GM18873 (cell line): ENCODE results near the gene LHFPL6.

Source experiments
- ATAC-seq: cut with Tn5 transposase; IDR thresholded peaks from one replicate; pipeline ENCODE4 v1.9.1; 2021; ENCODE audit warnings: mild to moderate bottlenecking, moderate library complexity, moderate number of reproducible peaks; ENCODE audit not compliant: unreplicated experiment, low FRiP score

Gene LHFPL6

GRCh38 chr13:39397896-39398265 is 205.1 kb downstream of the LHFPL6 start:
- no peak for ATAC-seq

GRCh38 chr13:39397226-39397895 is 205.6 kb downstream of the LHFPL6 start:
- no peak for ATAC-seq

- ATAC-seq, result no peak
Observed at GRCh38 chr13:39394796-39395678, 208.0 kb downstream of the LHFPL6 start.

- ATAC-seq, result no peak
Observed at GRCh38 chr13:39391761-39392160, 211.2 kb downstream of the LHFPL6 start.

GRCh38 chr13:39389013-39389412 is 214.0 kb downstream of the LHFPL6 start:
- ATAC-seq, result no peak

- ATAC-seq, result no peak
Observed at GRCh38 chr13:39385621-39386231, 217.3 kb downstream of the LHFPL6 start.

GRCh38 chr13:39385154-39385553 is 217.8 kb downstream of the LHFPL6 start:
- ATAC-seq, result no peak

- ATAC-seq, result no peak
Observed at GRCh38 chr13:39381456-39381855, 221.5 kb downstream of the LHFPL6 start.

GRCh38 chr13:39379667-39380655 is 223.0 kb downstream of the LHFPL6 start:
- no peak for ATAC-seq

- ATAC-seq, result peak; percentile 96
Observed at GRCh38 chr13:39379118-39379517, 223.9 kb downstream of the LHFPL6 start.

GRCh38 chr13:39378306-39378705 is 224.7 kb downstream of the LHFPL6 start:
- ATAC-seq, result no peak

- ATAC-seq, result no peak
Observed at GRCh38 chr13:39377699-39378098, 225.3 kb downstream of the LHFPL6 start.

GRCh38 chr13:39376076-39376475 is 226.9 kb downstream of the LHFPL6 start:
- no peak for ATAC-seq

- ATAC-seq, result no peak
Observed at GRCh38 chr13:39375601-39376000, 227.4 kb downstream of the LHFPL6 start.

GRCh38 chr13:39374741-39375189 is 228.2 kb downstream of the LHFPL6 start:
- no peak for ATAC-seq

- no peak for ATAC-seq
Observed at GRCh38 chr13:39373145-39373544, 229.8 kb downstream of the LHFPL6 start.

- no peak for ATAC-seq
Observed at GRCh38 chr13:39371706-39372105, 231.3 kb downstream of the LHFPL6 start.

- ATAC-seq, result no peak
Observed at GRCh38 chr13:39370554-39370953, 232.4 kb downstream of the LHFPL6 start.

- ATAC-seq, result no peak
Observed at GRCh38 chr13:39370048-39370447, 232.9 kb downstream of the LHFPL6 start.
